Measurements from ENCODE around the gene ENOX1. TPM values are rescaled to one million over a fixed set of nuclear protein-coding genes. Genes with fewer than 3 reads are reported as not detected.

Gene ENOX1
- total and polyA plus RNA-seq, 2 of the 8 experiments (the other 6 are each of a cell fraction or from before 2014, with no cell fraction given): 0.23 to 0.37 TPM

- no peak for TF ChIP-seq ATF2 (IDR thresholded peaks at IDR 0.05; ENCODE audit: low read length)
- TF ChIP-seq CREB1 (IDR thresholded peaks at IDR 0.05): no peak
Observed at GRCh38 chr13:43640476-43640875, 146.3 kb downstream of the ENOX1 start (continued).

Data from H1 (cell line).